HEK293 (cell line): ENCODE data around the gene OR2D3.

ENCODE experiments used
- CTCF ChIA-PET: fragments of 350-600 bp; formaldehyde crosslinking; extraction: SDS; loops from one replicate; lab custom pipeline; 2021; ENCODE audit warnings: antibody characterized with exemption; lab: Yijun Ruan, JAX
- POLR2A ChIA-PET: fragments of 300-600 bp; formaldehyde crosslinking; extraction: SDS; loops from one replicate; lab custom pipeline; 2020; ENCODE audit warnings: antibody characterized with exemption, inconsistent platforms; lab: Yijun Ruan, JAX
- H3K27ac ChIP-seq: fragments of 200-500 bp; sonication (Bioruptor generic); 2 replicates; pipeline ENCODE4 v1.5.1; 2014; ENCODE audit warnings: low read depth, low read length, control low read depth, inconsistent platforms; ENCODE audit errors: extremely low read depth
- H3K36me3 ChIP-seq, 2 experiments: fragments of 200-500 bp in 1 of 2; sonication (Bioruptor generic) in 1 of 2; 1 replicate in 1 of 2; 2 replicates in 1 of 2; pipeline ENCODE4 v1.5.1; 2014 to 2017; ENCODE audit warnings: inconsistent platforms in 2 of 2, low read length in 2 of 2; ENCODE audit not compliant: control insufficient read depth in 2 of 2, insufficient read depth in 1 of 2
- H3K4me1 ChIP-seq: fragments of 200-500 bp; sonication (Bioruptor generic); 2 replicates; pipeline ENCODE4 v1.5.1; 2014; ENCODE audit warnings: mild to moderate bottlenecking, low read length, inconsistent platforms; ENCODE audit not compliant: control insufficient read depth, insufficient read depth
- H3K4me3 ChIP-seq: 2 replicates; pipeline ENCODE4 v1.5.1; 2011; ENCODE audit warnings: low read depth, mild to moderate bottlenecking, control low read depth, low read length, moderate library complexity
- H3K9me3 ChIP-seq: fragments of 200-500 bp; sonication (Bioruptor generic); 2 replicates; pipeline ENCODE4 v1.5.1; 2014; ENCODE audit warnings: low read depth, low read length, inconsistent platforms; ENCODE audit not compliant: control insufficient read depth, insufficient read depth
- RBAK ChIP-seq: fragments of 450-650 bp; formaldehyde crosslinking; IDR thresholded peaks from 2 replicates; pipeline ENCODE4 v1.5.1; 2016; ENCODE audit warnings: missing biosample characterization, missing genetic modification characterization
- REPIN1 ChIP-seq: fragments of 450-650 bp; formaldehyde crosslinking; IDR thresholded peaks from 2 replicates; pipeline ENCODE4 v1.5.1; 2017; ENCODE audit warnings: missing biosample characterization, missing genetic modification characterization, low read depth
- SP2 ChIP-seq: fragments of 450-650 bp; formaldehyde crosslinking; IDR thresholded peaks from 2 replicates; pipeline ENCODE4 v1.5.1; 2016; ENCODE audit warnings: missing biosample characterization, missing genetic modification characterization
- WT1 ChIP-seq: fragments of 450-650 bp; formaldehyde crosslinking; IDR thresholded peaks from 2 replicates; pipeline ENCODE4 v1.5.1; 2016; ENCODE audit warnings: missing biosample characterization, missing genetic modification characterization
- ZBTB48 ChIP-seq: fragments of 450-650 bp; formaldehyde crosslinking; IDR thresholded peaks from 2 replicates; pipeline ENCODE4 v1.5.1; 2016; ENCODE audit warnings: missing biosample characterization, missing genetic modification characterization
- ZBTB8A ChIP-seq: fragments of 450-650 bp; formaldehyde crosslinking; IDR thresholded peaks from 2 replicates; pipeline ENCODE4 v1.5.1; 2016; ENCODE audit warnings: missing biosample characterization, missing genetic modification characterization
- ZNF112 ChIP-seq: fragments of 450-650 bp; formaldehyde crosslinking; IDR thresholded peaks from 2 replicates; pipeline ENCODE4 v1.5.0; 2017; ENCODE audit warnings: missing biosample characterization, missing genetic modification characterization
- ZNF140 ChIP-seq: fragments of 450-650 bp; formaldehyde crosslinking; IDR thresholded peaks from 2 replicates; pipeline ENCODE4 v1.5.1; 2016; ENCODE audit warnings: missing biosample characterization, missing genetic modification characterization
- ZNF155 ChIP-seq: fragments of 450-650 bp; formaldehyde crosslinking; IDR thresholded peaks from 2 replicates; pipeline ENCODE4 v1.5.1; 2016; ENCODE audit warnings: missing biosample characterization, missing genetic modification characterization
- ZNF2 ChIP-seq: fragments of 450-650 bp; formaldehyde crosslinking; IDR thresholded peaks from 2 replicates; pipeline ENCODE4 v1.5.1; 2016; ENCODE audit warnings: missing biosample characterization, missing genetic modification characterization
- ZNF223 ChIP-seq: fragments of 450-650 bp; formaldehyde crosslinking; IDR thresholded peaks from 2 replicates; pipeline ENCODE4 v1.5.1; 2016; ENCODE audit warnings: missing biosample characterization, missing genetic modification characterization
- ZNF24 ChIP-seq: fragments of 450-650 bp; formaldehyde crosslinking; IDR thresholded peaks from 2 replicates; pipeline ENCODE4 v1.5.1; 2016; ENCODE audit warnings: missing biosample characterization, missing genetic modification characterization
- ZNF280D ChIP-seq: fragments of 450-650 bp; formaldehyde crosslinking; IDR thresholded peaks from 2 replicates; pipeline ENCODE4 v1.5.1; 2016; ENCODE audit warnings: missing biosample characterization, missing genetic modification characterization
- ZNF398 ChIP-seq: fragments of 450-650 bp; formaldehyde crosslinking; IDR thresholded peaks from 2 replicates; pipeline ENCODE4 v1.5.1; 2017; ENCODE audit warnings: missing biosample characterization, missing genetic modification characterization
- ZNF426 ChIP-seq: fragments of 450-650 bp; formaldehyde crosslinking; IDR thresholded peaks from 2 replicates; pipeline ENCODE4 v1.5.1; 2017; ENCODE audit warnings: missing biosample characterization, missing genetic modification characterization, mild to moderate bottlenecking, inconsistent platforms, moderate library complexity
- ZNF473 ChIP-seq: fragments of 450-650 bp; formaldehyde crosslinking; IDR thresholded peaks from 2 replicates; pipeline ENCODE4 v1.5.1; 2017; ENCODE audit warnings: missing biosample characterization, missing genetic modification characterization
- ZNF514 ChIP-seq: fragments of 450-650 bp; formaldehyde crosslinking; IDR thresholded peaks from 2 replicates; pipeline ENCODE4 v1.5.1; 2016; ENCODE audit warnings: missing biosample characterization, missing genetic modification characterization
- ZNF549 ChIP-seq: fragments of 450-650 bp; IDR thresholded peaks from 2 replicates; pipeline ENCODE4 v1.5.1; 2018; ENCODE audit warnings: missing biosample characterization, missing genetic modification characterization, mild to moderate bottlenecking, inconsistent platforms, moderate library complexity
- ZNF555 ChIP-seq: fragments of 450-650 bp; formaldehyde crosslinking; conservative IDR thresholded peaks from 2 replicates; pipeline ENCODE4 v1.5.1; 2017; ENCODE audit warnings: missing biosample characterization, mild to moderate bottlenecking, missing genetic modification characterization, inconsistent platforms
- ZNF600 ChIP-seq: fragments of 450-650 bp; formaldehyde crosslinking; IDR thresholded peaks from 2 replicates; pipeline ENCODE4 v1.5.1; 2016; ENCODE audit warnings: missing biosample characterization, missing genetic modification characterization
- ZNF624 ChIP-seq: fragments of 450-650 bp; formaldehyde crosslinking; IDR thresholded peaks from 2 replicates; pipeline ENCODE4 v1.5.1; 2017; ENCODE audit warnings: missing biosample characterization, missing genetic modification characterization
- ZNF777 ChIP-seq: fragments of 450-650 bp; formaldehyde crosslinking; IDR thresholded peaks from 2 replicates; pipeline ENCODE4 v1.5.1; 2017; ENCODE audit warnings: missing biosample characterization, missing genetic modification characterization, borderline replicate concordance
- ZSCAN18 ChIP-seq: fragments of 450-650 bp; formaldehyde crosslinking; IDR thresholded peaks from 2 replicates; pipeline ENCODE4 v1.5.1; 2016; ENCODE audit warnings: missing biosample characterization, missing genetic modification characterization
- TF ChIP-seq, protein P1 (sequence below): fragments of 450-650 bp; formaldehyde crosslinking; IDR thresholded peaks from 2 replicates; pipeline ENCODE4 v1.5.1; 2017; ENCODE audit warnings: missing biosample characterization, mild to moderate bottlenecking, missing genetic modification characterization, moderate library complexity
- TF ChIP-seq, protein P2 (sequence below): fragments of 450-650 bp; formaldehyde crosslinking; IDR thresholded peaks from 2 replicates; pipeline ENCODE4 v1.5.1; 2016; ENCODE audit warnings: missing biosample characterization, missing genetic modification characterization, low read depth
- TF ChIP-seq, protein P3 (sequence below): fragments of 450-650 bp; formaldehyde crosslinking; IDR thresholded peaks from 2 replicates; pipeline ENCODE4 v1.5.1; 2016; ENCODE audit warnings: missing biosample characterization, missing genetic modification characterization

Gene OR2D3

GRCh38 chr11:6895010-6895409 is 25.8 kb upstream of the OR2D3 start (continued):
- no peak for TF ChIP-seq ZNF426
- no peak for TF ChIP-seq ZNF2 (tag by site-specific recombination)
- no peak for TF ChIP-seq ZNF140 (tag by site-specific recombination)
- TF ChIP-seq, protein P1, sequence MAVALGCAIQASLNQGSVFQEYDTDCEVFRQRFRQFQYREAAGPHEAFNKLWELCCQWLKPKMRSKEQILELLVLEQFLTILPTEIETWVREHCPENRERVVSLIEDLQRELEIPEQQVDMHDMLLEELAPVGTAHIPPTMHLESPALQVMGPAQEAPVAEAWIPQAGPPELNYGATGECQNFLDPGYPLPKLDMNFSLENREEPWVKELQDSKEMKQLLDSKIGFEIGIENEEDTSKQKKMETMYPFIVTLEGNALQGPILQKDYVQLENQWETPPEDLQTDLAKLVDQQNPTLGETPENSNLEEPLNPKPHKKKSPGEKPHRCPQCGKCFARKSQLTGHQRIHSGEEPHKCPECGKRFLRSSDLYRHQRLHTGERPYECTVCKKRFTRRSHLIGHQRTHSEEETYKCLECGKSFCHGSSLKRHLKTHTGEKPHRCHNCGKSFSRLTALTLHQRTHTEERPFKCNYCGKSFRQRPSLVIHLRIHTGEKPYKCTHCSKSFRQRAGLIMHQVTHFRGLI, result no peak
- TF ChIP-seq ZNF555, result no peak
- TF ChIP-seq ZNF549, result no peak
- no peak for TF ChIP-seq ZBTB48

- POLR2A ChIA-PET, result no interaction called here
Observed at GRCh38 chr11:6898911-6899310, 21.9 kb upstream of the OR2D3 start.

More at GRCh38 chr11:6898911-6899310, 21.9 kb upstream of the OR2D3 start:
- Histone ChIP-seq H3K4me3 (no peak overlapping the region), H3K4me1 (no peaks in the 10 kb centered on the region), H3K27ac (no peak overlapping the region), H3K9me3 (no peaks in the 10 kb centered on the region), H3K36me3 (no peaks in the 10 kb centered on the region)
- TF ChIP-seq ZNF24 (no peak), ZNF112 (tag by site-specific recombination) (no peak), ZNF155 (no peak), REPIN1 (tag by site-specific recombination) (no peak), ZNF624 (tag by site-specific recombination) (no peak), ZNF777 (tag by site-specific recombination) (no peak), ZSCAN18 (tag by site-specific recombination) (no peak), ZNF223 (tag by site-specific recombination) (no peak), ZNF514 (tag by site-specific recombination) (no peak), ZNF426 (no peak), SP2 (tag by site-specific recombination) (no peak), ZNF473 (tag by site-specific recombination) (no peak), RBAK (tag by site-specific recombination) (no peak), ZBTB8A (no peak), ZNF398 (tag by site-specific recombination) (no peak), WT1 (no peak), ZNF280D (no peak), ZNF600 (tag by site-specific recombination) (no peak)
- TF ChIP-seq, protein P2, sequence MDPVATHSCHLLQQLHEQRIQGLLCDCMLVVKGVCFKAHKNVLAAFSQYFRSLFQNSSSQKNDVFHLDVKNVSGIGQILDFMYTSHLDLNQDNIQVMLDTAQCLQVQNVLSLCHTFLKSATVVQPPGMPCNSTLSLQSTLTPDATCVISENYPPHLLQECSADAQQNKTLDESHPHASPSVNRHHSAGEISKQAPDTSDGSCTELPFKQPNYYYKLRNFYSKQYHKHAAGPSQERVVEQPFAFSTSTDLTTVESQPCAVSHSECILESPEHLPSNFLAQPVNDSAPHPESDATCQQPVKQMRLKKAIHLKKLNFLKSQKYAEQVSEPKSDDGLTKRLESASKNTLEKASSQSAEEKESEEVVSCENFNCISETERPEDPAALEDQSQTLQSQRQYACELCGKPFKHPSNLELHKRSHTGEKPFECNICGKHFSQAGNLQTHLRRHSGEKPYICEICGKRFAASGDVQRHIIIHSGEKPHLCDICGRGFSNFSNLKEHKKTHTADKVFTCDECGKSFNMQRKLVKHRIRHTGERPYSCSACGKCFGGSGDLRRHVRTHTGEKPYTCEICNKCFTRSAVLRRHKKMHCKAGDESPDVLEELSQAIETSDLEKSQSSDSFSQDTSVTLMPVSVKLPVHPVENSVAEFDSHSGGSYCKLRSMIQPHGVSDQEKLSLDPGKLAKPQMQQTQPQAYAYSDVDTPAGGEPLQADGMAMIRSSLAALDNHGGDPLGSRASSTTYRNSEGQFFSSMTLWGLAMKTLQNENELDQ (tag by site-specific recombination), result no peak
- TF ChIP-seq, protein P3, sequence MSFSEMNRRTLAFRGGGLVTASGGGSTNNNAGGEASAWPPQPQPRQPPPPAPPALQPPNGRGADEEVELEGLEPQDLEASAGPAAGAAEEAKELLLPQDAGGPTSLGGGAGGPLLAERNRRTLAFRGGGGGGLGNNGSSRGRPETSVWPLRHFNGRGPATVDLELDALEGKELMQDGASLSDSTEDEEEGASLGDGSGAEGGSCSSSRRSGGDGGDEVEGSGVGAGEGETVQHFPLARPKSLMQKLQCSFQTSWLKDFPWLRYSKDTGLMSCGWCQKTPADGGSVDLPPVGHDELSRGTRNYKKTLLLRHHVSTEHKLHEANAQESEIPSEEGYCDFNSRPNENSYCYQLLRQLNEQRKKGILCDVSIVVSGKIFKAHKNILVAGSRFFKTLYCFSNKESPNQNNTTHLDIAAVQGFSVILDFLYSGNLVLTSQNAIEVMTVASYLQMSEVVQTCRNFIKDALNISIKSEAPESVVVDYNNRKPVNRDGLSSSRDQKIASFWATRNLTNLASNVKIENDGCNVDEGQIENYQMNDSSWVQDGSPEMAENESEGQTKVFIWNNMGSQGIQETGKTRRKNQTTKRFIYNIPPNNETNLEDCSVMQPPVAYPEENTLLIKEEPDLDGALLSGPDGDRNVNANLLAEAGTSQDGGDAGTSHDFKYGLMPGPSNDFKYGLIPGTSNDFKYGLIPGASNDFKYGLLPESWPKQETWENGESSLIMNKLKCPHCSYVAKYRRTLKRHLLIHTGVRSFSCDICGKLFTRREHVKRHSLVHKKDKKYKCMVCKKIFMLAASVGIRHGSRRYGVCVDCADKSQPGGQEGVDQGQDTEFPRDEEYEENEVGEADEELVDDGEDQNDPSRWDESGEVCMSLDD (tag by site-specific recombination), result no peak
- CTCF ChIA-PET, result no interaction called here
